ENCODE data around the gene GBX1.

DNA sequence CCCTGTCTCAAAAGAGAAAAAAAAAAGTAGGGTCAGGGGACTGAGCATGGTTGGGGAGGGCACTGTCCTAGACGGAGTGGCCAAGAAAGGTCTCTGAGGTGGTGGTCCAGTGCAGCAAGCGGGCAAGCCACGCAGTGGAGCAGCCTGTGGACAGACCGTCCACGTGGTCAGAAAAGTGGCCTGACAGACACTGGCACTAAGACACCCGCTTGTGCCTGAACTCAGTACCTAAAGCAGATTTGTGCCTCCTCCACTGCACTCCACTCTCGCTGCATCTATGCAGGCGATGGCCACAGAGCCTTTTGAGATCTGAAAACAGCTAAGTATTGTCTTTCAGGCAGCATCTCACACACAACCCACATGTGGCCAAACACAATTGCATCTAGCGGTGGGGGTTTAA, 10.7 kb upstream of the GBX1 start:
- TF ChIP-seq, protein P1, sequence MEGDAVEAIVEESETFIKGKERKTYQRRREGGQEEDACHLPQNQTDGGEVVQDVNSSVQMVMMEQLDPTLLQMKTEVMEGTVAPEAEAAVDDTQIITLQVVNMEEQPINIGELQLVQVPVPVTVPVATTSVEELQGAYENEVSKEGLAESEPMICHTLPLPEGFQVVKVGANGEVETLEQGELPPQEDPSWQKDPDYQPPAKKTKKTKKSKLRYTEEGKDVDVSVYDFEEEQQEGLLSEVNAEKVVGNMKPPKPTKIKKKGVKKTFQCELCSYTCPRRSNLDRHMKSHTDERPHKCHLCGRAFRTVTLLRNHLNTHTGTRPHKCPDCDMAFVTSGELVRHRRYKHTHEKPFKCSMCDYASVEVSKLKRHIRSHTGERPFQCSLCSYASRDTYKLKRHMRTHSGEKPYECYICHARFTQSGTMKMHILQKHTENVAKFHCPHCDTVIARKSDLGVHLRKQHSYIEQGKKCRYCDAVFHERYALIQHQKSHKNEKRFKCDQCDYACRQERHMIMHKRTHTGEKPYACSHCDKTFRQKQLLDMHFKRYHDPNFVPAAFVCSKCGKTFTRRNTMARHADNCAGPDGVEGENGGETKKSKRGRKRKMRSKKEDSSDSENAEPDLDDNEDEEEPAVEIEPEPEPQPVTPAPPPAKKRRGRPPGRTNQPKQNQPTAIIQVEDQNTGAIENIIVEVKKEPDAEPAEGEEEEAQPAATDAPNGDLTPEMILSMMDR (IDR thresholded peaks at IDR 0.05; ENCODE audit: extremely low read depth in 1 of 2, insufficient read depth in 1 of 2, low read depth in 1 of 2, low read length in 2 of 2), result no peak
- no peak for TF ChIP-seq POLR2AphosphoS5 (IDR thresholded peaks at IDR 0.05; ENCODE audit: insufficient read depth, low read depth, low read length)
- no peak for TF ChIP-seq POLR2A (IDR thresholded peaks at IDR 0.05; ENCODE audit: low read depth, low read length)

All from endothelial cell of umbilical vein (primary cell).